Neuronal stem cell (in vitro differentiated cells): ENCODE results near the gene HDAC9.

ENCODE experiments used
- DNase-seq: peaks from one replicate; pipeline ENCODE4 v3.0.0-alpha.2; 2013; ENCODE audit warnings: low spot score
- H2AFZ ChIP-seq: one replicate; pipeline ENCODE4 v1.6.1; 2013; ENCODE audit warnings: mild to moderate bottlenecking, low read length, inconsistent platforms
- H2AK5ac ChIP-seq: 2 replicates; pipeline ENCODE4 v1.6.1; 2013; ENCODE audit warnings: low read depth, mild to moderate bottlenecking, inconsistent platforms, low read length, moderate library complexity, mixed read lengths
- H2BK120ac ChIP-seq: 2 replicates; pipeline ENCODE4 v1.6.1; 2013; ENCODE audit warnings: low read depth, mild to moderate bottlenecking, inconsistent platforms, low read length, moderate library complexity, mixed read lengths
- H2BK12ac ChIP-seq: one replicate; pipeline ENCODE4 v1.6.1; 2013; ENCODE audit warnings: low read length, inconsistent platforms
- H2BK15ac ChIP-seq: 2 replicates; pipeline ENCODE4 v1.6.1; 2013; ENCODE audit warnings: mild to moderate bottlenecking, low read length, inconsistent platforms, mixed read lengths
- H2BK5ac ChIP-seq: one replicate; pipeline ENCODE4 v1.6.1; 2013; ENCODE audit warnings: inconsistent platforms, mild to moderate bottlenecking, low read length, moderate library complexity
- H3K14ac ChIP-seq: one replicate; pipeline ENCODE4 v1.6.1; 2013; ENCODE audit warnings: low read length, inconsistent platforms
- H3K18ac ChIP-seq: 2 replicates; pipeline ENCODE4 v1.6.1; 2013; ENCODE audit warnings: low read length, inconsistent platforms
- H3K23ac ChIP-seq: 2 replicates; pipeline ENCODE4 v1.6.1; 2013; ENCODE audit warnings: low read depth, mild to moderate bottlenecking, mixed read lengths, low read length, inconsistent platforms; ENCODE audit not compliant: poor library complexity
- H3K27ac ChIP-seq: replicated peaks from 3 replicates; pipeline ENCODE4 v1.5.1; 2013; ENCODE audit warnings: low read length, inconsistent platforms
- H3K27me3 ChIP-seq, 3 experiments: 2 replicates each; pipeline ENCODE4 v1.6.1; 2013; ENCODE audit warnings: low read length in 3 of 3, mild to moderate bottlenecking in 2 of 3, inconsistent platforms in 1 of 3, low read depth in 1 of 3, mixed read lengths in 1 of 3, moderate library complexity in 1 of 3; ENCODE audit not compliant: control insufficient read depth in 3 of 3, insufficient read depth in 3 of 3
- H3K36me3 ChIP-seq, 2 donors: replicated peaks in 1 of 2; 2 replicates each; pipeline ENCODE4 v1.6.1; 2013; ENCODE audit warnings: low read length in 2 of 2; ENCODE audit not compliant: control insufficient read depth in 2 of 2, insufficient read depth in 2 of 2
- H3K4ac ChIP-seq: 2 replicates; pipeline ENCODE4 v1.6.1; 2013; ENCODE audit warnings: inconsistent platforms, mild to moderate bottlenecking, low read length, moderate library complexity
- H3K4me1 ChIP-seq, 2 donors: 1 replicate in 1 of 2; 2 replicates in 1 of 2; pipeline ENCODE4 v1.6.1; 2013; ENCODE audit warnings: low read length in 2 of 2, low read depth in 1 of 2; ENCODE audit not compliant: control insufficient read depth in 2 of 2, insufficient read depth in 1 of 2
- H3K4me2 ChIP-seq: one replicate; pipeline ENCODE4 v1.6.1; 2013; ENCODE audit warnings: mild to moderate bottlenecking, low read length, inconsistent platforms; ENCODE audit not compliant: insufficient read depth, poor library complexity, severe bottlenecking
- H3K4me3 ChIP-seq, 2 donors: 2 replicates each; pipeline ENCODE4 v1.5.1; 2013; ENCODE audit warnings: low read length in 2 of 2, mild to moderate bottlenecking in 2 of 2, inconsistent platforms in 1 of 2, moderate library complexity in 1 of 2
- H3K79me1 ChIP-seq: one replicate; pipeline ENCODE4 v1.6.1; 2013; ENCODE audit warnings: low read depth, mild to moderate bottlenecking, inconsistent platforms, low read length, moderate library complexity
- H3K9ac ChIP-seq: one replicate; pipeline ENCODE4 v1.6.1; 2013; ENCODE audit warnings: mild to moderate bottlenecking, low read depth, low read length, inconsistent platforms; ENCODE audit not compliant: poor library complexity
- H3K9me3 ChIP-seq, 2 donors: replicated peaks in 1 of 2; 2 replicates each; pipeline versions ENCODE3 to v1.6.1; 2013; ENCODE audit warnings: low read length in 2 of 2, mild to moderate bottlenecking in 2 of 2, inconsistent platforms in 1 of 2, low read depth in 1 of 2, mixed read lengths in 1 of 2, moderate library complexity in 1 of 2; ENCODE audit not compliant: control insufficient read depth in 2 of 2, insufficient read depth in 1 of 2
- H4K8ac ChIP-seq: one replicate; pipeline ENCODE4 v1.6.1; 2013; ENCODE audit warnings: low read depth, mild to moderate bottlenecking, inconsistent platforms, low read length, moderate library complexity
- H4K91ac ChIP-seq: one replicate; pipeline ENCODE4 v1.6.1; 2013; ENCODE audit warnings: low read length, low read depth, mild to moderate bottlenecking, inconsistent platforms; ENCODE audit not compliant: poor library complexity
- WGBS, 2 donors: extraction: QIAGEN DNeasy Blood & Tissue Kit; methylation state at CpG; one replicate each; pipeline ENCODE4 v1.1.7; 2013; ENCODE audit warnings: missing lambda C conversion rate in 2 of 2, mixed read lengths in 1 of 2; ENCODE audit not compliant: insufficient read length in 2 of 2, insufficient replicate concordance in 1 of 2; ENCODE audit errors: extremely low coverage in 2 of 2; 5-methylcytosine and 5-hydroxymethylcytosine counted together

Gene HDAC9

DNA sequence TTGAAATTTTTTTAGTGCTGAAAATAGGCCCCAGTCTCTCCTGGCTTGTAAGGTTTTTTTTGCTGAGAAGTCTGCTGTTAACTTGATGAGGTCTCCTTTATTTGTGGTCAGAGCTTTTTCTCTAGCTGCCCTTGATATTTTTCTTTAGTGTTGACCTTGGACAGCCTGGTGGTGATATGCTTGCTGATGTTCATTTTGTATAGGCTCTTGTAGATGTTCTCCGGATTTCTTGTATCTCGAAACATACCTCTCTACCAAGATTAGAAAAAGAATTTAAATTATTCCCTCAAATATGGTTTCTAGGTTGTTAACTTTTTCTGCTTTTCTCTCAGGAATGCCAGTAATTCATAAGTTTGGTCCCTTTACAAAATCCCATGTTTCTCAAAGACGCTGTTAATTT lies 519.5 kb downstream of the HDAC9 start:
- Histone ChIP-seq H4K91ac (no peak overlapping the region), H3K27me3 (no peaks in the 10 kb centered on the region), H3K4me1 (no peaks in the 10 kb centered on the region), H2BK120ac (no peak overlapping the region), H3K4me2 (no peak overlapping the region), H2BK5ac (no peak overlapping the region), H3K18ac (no peak overlapping the region), H3K14ac (no peak overlapping the region), H3K4ac (no peak overlapping the region), H2AK5ac (no peak overlapping the region), H2BK12ac (no peak overlapping the region), H3K9ac (no peak overlapping the region), H2BK15ac (no peak overlapping the region), H3K9me3 (peaks cover 0 to 2% of the 10 kb centered on the region in 2 donors), H3K79me1 (no peaks in the 10 kb centered on the region), H3K36me3 (no peaks in the 10 kb centered on the region), H3K27ac (no peak overlapping the region), H4K8ac (no peak overlapping the region), H2AFZ (no peak overlapping the region), H3K4me3 (no peak overlapping the region), H3K23ac (no peak overlapping the region)
- no peak for DNase-seq
- no CpG with 5 or more reads among the region's 3 CpGs for WGBS, 2 donors

DNA sequence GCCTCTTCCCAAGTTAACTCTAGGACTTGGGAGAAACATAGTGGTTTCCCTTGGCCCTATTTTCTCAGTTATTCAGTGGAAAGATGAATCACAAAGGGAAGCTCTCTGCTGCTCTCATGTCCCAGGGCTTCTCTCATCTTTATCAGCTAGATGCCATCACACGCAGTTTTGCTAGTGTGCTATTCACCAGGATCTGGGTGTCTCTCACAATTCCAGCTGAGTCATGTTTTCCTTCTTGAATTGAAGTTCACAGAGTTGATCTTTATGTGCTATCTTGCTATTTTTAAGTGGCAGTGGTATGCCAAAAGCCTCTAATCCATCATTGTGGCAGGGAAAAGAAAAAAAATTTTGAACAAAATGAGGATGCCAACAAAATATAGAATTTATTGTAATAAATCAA lies 520.6 kb downstream of the HDAC9 start:
- Histone ChIP-seq H3K79me1 (no peaks in the 10 kb centered on the region), H2BK15ac (no peak overlapping the region), H3K4me3 (no peak overlapping the region), H2AFZ (no peak overlapping the region), H3K27me3 (no peaks in the 10 kb centered on the region), H4K8ac (no peak overlapping the region), H3K9me3 (peaks cover 0 to 2% of the 10 kb centered on the region in 2 donors), H3K9ac (no peak overlapping the region), H2BK120ac (no peak overlapping the region), H3K36me3 (no peaks in the 10 kb centered on the region), H3K23ac (no peak overlapping the region), H2AK5ac (no peak overlapping the region), H4K91ac (no peak overlapping the region), H2BK5ac (no peak overlapping the region), H3K14ac (no peak overlapping the region), H3K4me2 (no peak overlapping the region), H2BK12ac (no peak overlapping the region), H3K27ac (no peak overlapping the region), H3K18ac (no peak overlapping the region), H3K4me1 (no peaks in the 10 kb centered on the region), H3K4ac (no peak overlapping the region)
- no peak for DNase-seq
- WGBS, 2 donors, result no CpG with 5 or more reads among the region's 1 CpG

DNA sequence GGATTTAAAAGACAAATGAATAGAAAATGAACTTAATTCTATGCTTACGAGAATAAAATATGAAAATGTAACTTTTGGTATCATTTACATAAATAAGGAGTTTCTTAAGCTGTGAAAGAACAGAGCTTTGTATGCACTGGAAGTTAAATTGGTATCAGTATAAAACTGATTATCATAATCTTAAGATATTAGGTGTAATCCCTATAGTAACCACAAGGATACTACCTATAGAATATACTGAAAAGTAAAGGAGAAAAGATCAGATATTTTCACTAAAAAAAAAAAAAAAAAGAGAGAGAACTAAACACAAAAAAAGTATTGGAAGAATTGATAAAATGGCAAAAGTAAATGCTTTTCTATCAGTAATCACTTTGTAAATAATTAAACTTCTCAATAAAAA lies 521.8 kb downstream of the HDAC9 start:
- no peak overlapping the region for H2BK15ac ChIP-seq
- H3K4me2 ChIP-seq, result no peak overlapping the region
- peaks cover 0 to 2% of the 10 kb centered on the region in 2 donors for H3K9me3 ChIP-seq
- no CpG with 5 or more reads among the region's 1 CpG for WGBS, 2 donors
- no peak overlapping the region for H2BK5ac ChIP-seq
- no peak overlapping the region for H3K27ac ChIP-seq
- H3K4me1 ChIP-seq, result no peaks in the 10 kb centered on the region
- no peak overlapping the region for H3K4ac ChIP-seq
- no peak overlapping the region for H4K91ac ChIP-seq
- no peak overlapping the region for H4K8ac ChIP-seq
- no peaks in the 10 kb centered on the region for H3K27me3 ChIP-seq
- H2AK5ac ChIP-seq, result no peak overlapping the region
- no peak overlapping the region for H3K18ac ChIP-seq
- H3K79me1 ChIP-seq, result no peaks in the 10 kb centered on the region
- no peak overlapping the region for H2AFZ ChIP-seq
- H3K14ac ChIP-seq, result no peak overlapping the region
- no peaks in the 10 kb centered on the region for H3K36me3 ChIP-seq
- H2BK120ac ChIP-seq, result no peak overlapping the region
- H3K4me3 ChIP-seq, result no peak overlapping the region
- no peak overlapping the region for H2BK12ac ChIP-seq
- H3K9ac ChIP-seq, result no peak overlapping the region
- no peak overlapping the region for H3K23ac ChIP-seq
- no peak for DNase-seq

DNA sequence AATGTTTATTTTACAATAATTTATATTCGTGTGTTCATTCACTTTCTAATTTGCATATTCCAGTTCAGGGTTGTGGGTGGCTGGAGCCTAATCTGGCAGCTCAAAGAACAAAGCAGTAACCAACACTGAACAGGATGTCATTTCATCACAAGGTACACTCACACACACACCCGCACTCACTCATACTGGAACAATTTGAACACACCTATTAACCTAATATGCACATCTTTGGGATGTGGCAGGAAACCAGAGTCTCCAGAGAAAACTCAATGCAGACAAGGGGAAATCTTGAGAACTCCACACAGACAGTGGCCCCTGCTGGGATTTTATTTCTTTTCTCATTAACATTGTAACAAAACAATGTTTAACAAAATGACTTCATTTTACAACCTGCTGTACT lies 524.5 kb downstream of the HDAC9 start:
- WGBS, 2 donors, result no CpG with 5 or more reads among the region's 2 CpGs
- Histone ChIP-seq H2AK5ac (no peak overlapping the region), H4K91ac (no peak overlapping the region), H3K9ac (no peak overlapping the region), H3K4me2 (no peak overlapping the region), H3K4me3 (no peak overlapping the region), H3K18ac (no peak overlapping the region), H3K4ac (no peak overlapping the region), H3K27ac (no peak overlapping the region), H3K36me3 (no peaks in the 10 kb centered on the region), H3K23ac (no peak overlapping the region), H2BK5ac (no peak overlapping the region), H3K9me3 (peaks cover 0 to 2% of the 10 kb centered on the region in 2 donors), H3K27me3 (no peaks in the 10 kb centered on the region), H4K8ac (no peak overlapping the region), H2BK12ac (no peak overlapping the region), H2BK15ac (no peak overlapping the region), H2BK120ac (no peak overlapping the region), H3K79me1 (no peaks in the 10 kb centered on the region), H2AFZ (no peak overlapping the region), H3K4me1 (no peaks in the 10 kb centered on the region), H3K14ac (no peak overlapping the region)
- no peak for DNase-seq
